Endodermal cell (in vitro differentiated cells): Measurements from ENCODE around the gene FPR1. TPM values are rescaled to one million over a fixed set of nuclear protein-coding genes. Genes with fewer than 3 reads are reported as not detected.

Experiments used
- DNase-seq: peaks from one replicate; pipeline ENCODE4 v3.0.0-alpha.2; 2017
- H3K27ac ChIP-seq: 2 replicates; pipeline ENCODE4 v1.5.1; 2013; ENCODE audit warnings: mild to moderate bottlenecking, low read depth, low read length, moderate library complexity
- H3K27me3 ChIP-seq: 2 replicates; pipeline ENCODE4 v1.6.1; 2013; ENCODE audit warnings: mild to moderate bottlenecking, low read length, moderate library complexity; ENCODE audit not compliant: insufficient read depth, control insufficient read depth, poor library complexity, severe bottlenecking
- H3K36me3 ChIP-seq: 2 replicates; pipeline ENCODE4 v1.7.0; 2013; ENCODE audit warnings: mild to moderate bottlenecking, low read length, moderate library complexity; ENCODE audit not compliant: control insufficient read depth, insufficient read depth
- H3K4me1 ChIP-seq: one replicate; pipeline ENCODE4 v1.7.0; 2013; ENCODE audit warnings: low read length; ENCODE audit not compliant: control insufficient read depth, insufficient read depth
- H3K4me3 ChIP-seq: 2 replicates; pipeline ENCODE4 v1.5.1; 2013; ENCODE audit warnings: mild to moderate bottlenecking, low read length, moderate library complexity
- H3K9ac ChIP-seq: 2 replicates; pipeline ENCODE4 v1.6.1; 2013; ENCODE audit warnings: mild to moderate bottlenecking, low read length, moderate library complexity; ENCODE audit not compliant: poor library complexity, severe bottlenecking; ENCODE audit errors: extremely low read depth
- H3K9me3 ChIP-seq: 2 replicates; pipeline ENCODE4 v1.6.1; 2013; ENCODE audit warnings: mild to moderate bottlenecking, low read length, moderate library complexity; ENCODE audit not compliant: control insufficient read depth
- H3K27ac Mint-ChIP-seq: 2 replicates; pipeline ENCODE4 v1.8.0; 2020; ENCODE audit warnings: mixed read lengths
- H3K27me3 Mint-ChIP-seq: 2 replicates; pipeline ENCODE4 v1.8.0; 2021; ENCODE audit warnings: mild to moderate bottlenecking, mixed read lengths; ENCODE audit not compliant: insufficient read depth
- H3K36me3 Mint-ChIP-seq: 2 replicates; pipeline ENCODE4 v1.8.0; 2020; ENCODE audit warnings: low read depth, mixed read lengths
- H3K4me1 Mint-ChIP-seq: 2 replicates; pipeline ENCODE4 v1.8.0; 2020; ENCODE audit warnings: mixed read lengths
- H3K4me3 Mint-ChIP-seq: 2 replicates; pipeline ENCODE4 v1.8.0; 2020; ENCODE audit warnings: mild to moderate bottlenecking, moderate library complexity, mixed read lengths
- H3K9me3 Mint-ChIP-seq: 2 replicates; pipeline ENCODE4 v1.8.0; 2020; ENCODE audit warnings: mild to moderate bottlenecking, mixed read lengths
- WGBS, 2 experiments: methylation state at CpG; one replicate each; pipeline versions ENCODE4 v1.1.5 to v1.1.7; 2013; ENCODE audit warnings: missing lambda C conversion rate in 2 of 2, mixed read lengths in 1 of 2; ENCODE audit not compliant: insufficient coverage in 1 of 2, insufficient read length in 1 of 2; 5-methylcytosine and 5-hydroxymethylcytosine counted together
- long read RNA-seq, 4 experiments: library from polyadenylated mRNA in 2 of 4; library from RNA in 1 of 4; library from capped mRNA in 1 of 4; stranded (forward) in 3 of 4; unstranded in 1 of 4; transcript quantifications; one replicate each; pipeline ENCODE4 v2.0.0, GENCODE V29; 2020 to 2021; ENCODE audit warnings: inconsistent platforms in 1 of 4
- polyA plus RNA-seq, 2 experiments: library from polyadenylated mRNA; stranded (reverse); fragments of 50-300 nt; gene quantifications; one replicate each; pipeline ENCODE4 v1.2.3, GENCODE V29; 2013
- total RNA-seq, 2 donors: library from RNA; stranded (reverse); fragmentation: NEBNext Ultra II Directional in 1 of 2; extraction: Animal tissue kit (Norgen Biotek cat#: 25700) in 1 of 2; gene quantifications; 2 replicates in 1 of 2; 3 replicates in 1 of 2; pipeline ENCODE4 v1.2.1, GENCODE V29; 2021
- TF ChIP-seq, protein P1 (sequence below): fragments of 200-600 bp; sonication (generic); conservative IDR thresholded peaks from 2 replicates; pipeline ENCODE4 v1.5.0; 2021; ENCODE audit warnings: antibody characterized with exemption, mild to moderate bottlenecking

The FPR1 gene, protein sequence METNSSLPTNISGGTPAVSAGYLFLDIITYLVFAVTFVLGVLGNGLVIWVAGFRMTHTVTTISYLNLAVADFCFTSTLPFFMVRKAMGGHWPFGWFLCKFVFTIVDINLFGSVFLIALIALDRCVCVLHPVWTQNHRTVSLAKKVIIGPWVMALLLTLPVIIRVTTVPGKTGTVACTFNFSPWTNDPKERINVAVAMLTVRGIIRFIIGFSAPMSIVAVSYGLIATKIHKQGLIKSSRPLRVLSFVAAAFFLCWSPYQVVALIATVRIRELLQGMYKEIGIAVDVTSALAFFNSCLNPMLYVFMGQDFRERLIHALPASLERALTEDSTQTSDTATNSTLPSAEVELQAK
- total RNA-seq, result not detected
- polyA plus RNA-seq (2013, experiment 1 of 2), result not detected
- not detected for polyA plus RNA-seq (2013, experiment 2 of 2)
- long read RNA-seq, experiment 1, result 0 reads
- long read RNA-seq, experiment 2, result 0 reads
- long read RNA-seq, experiment 3, result 0 reads
- long read RNA-seq, experiment 4, result 0 reads

DNA sequence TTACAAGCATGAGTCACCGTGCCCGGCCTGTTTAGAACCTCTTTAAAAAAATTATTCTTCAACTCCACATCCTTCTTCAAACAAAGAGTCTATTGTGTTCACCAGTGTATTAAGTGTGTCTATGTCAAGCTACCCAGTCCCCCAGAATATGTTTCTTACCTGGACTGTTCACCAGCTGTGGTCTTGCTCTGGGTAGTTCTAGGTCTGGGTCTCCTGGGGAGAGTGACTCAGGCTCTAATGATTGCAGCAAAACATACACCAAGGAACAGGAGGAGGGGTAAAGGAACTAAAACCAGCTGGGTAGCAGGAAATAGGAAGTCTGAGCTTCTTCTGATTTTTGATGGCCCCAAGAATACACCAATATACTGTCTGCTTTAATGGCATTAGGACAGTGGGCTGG lies at the start of gene FPR1:
Gene FPR1 (minus strand): TSS at position 224 of the 400 bp plus-strand sequence. CDS start 4,884 bp downstream, outside the sequence.
- no peaks in the 10 kb centered on the region for H3K9me3 ChIP-seq
- no peaks in the 10 kb centered on the region for H3K27me3 ChIP-seq
- no peaks in the 10 kb centered on the region for H3K36me3 ChIP-seq
- no peak for DNase-seq
- H3K27ac Mint-ChIP-seq, result no peak within 1 kb of the TSS
- no peak within 1 kb of the TSS for H3K4me3 Mint-ChIP-seq
- H3K9ac ChIP-seq, result no peak within 1 kb of the TSS
- TF ChIP-seq, protein P1, sequence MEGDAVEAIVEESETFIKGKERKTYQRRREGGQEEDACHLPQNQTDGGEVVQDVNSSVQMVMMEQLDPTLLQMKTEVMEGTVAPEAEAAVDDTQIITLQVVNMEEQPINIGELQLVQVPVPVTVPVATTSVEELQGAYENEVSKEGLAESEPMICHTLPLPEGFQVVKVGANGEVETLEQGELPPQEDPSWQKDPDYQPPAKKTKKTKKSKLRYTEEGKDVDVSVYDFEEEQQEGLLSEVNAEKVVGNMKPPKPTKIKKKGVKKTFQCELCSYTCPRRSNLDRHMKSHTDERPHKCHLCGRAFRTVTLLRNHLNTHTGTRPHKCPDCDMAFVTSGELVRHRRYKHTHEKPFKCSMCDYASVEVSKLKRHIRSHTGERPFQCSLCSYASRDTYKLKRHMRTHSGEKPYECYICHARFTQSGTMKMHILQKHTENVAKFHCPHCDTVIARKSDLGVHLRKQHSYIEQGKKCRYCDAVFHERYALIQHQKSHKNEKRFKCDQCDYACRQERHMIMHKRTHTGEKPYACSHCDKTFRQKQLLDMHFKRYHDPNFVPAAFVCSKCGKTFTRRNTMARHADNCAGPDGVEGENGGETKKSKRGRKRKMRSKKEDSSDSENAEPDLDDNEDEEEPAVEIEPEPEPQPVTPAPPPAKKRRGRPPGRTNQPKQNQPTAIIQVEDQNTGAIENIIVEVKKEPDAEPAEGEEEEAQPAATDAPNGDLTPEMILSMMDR, result no peak
- peaks cover 15% of the 10 kb centered on the region for H3K27me3 Mint-ChIP-seq
- H3K27ac ChIP-seq, result no peak within 1 kb of the TSS
- H3K4me1 Mint-ChIP-seq, result no peaks in the 10 kb centered on the region
- H3K36me3 Mint-ChIP-seq, result no peaks in the 10 kb centered on the region
- no peaks in the 10 kb centered on the region for H3K4me1 ChIP-seq
- no peak within 1 kb of the TSS for H3K4me3 ChIP-seq
- peaks cover 9% of the 10 kb centered on the region for H3K9me3 Mint-ChIP-seq
- WGBS, 2 experiments, result 92% methylated on average over 2 of the region's 2 CpGs; no CpG with 5 or more reads in 1 of the 2 experiments

DNA sequence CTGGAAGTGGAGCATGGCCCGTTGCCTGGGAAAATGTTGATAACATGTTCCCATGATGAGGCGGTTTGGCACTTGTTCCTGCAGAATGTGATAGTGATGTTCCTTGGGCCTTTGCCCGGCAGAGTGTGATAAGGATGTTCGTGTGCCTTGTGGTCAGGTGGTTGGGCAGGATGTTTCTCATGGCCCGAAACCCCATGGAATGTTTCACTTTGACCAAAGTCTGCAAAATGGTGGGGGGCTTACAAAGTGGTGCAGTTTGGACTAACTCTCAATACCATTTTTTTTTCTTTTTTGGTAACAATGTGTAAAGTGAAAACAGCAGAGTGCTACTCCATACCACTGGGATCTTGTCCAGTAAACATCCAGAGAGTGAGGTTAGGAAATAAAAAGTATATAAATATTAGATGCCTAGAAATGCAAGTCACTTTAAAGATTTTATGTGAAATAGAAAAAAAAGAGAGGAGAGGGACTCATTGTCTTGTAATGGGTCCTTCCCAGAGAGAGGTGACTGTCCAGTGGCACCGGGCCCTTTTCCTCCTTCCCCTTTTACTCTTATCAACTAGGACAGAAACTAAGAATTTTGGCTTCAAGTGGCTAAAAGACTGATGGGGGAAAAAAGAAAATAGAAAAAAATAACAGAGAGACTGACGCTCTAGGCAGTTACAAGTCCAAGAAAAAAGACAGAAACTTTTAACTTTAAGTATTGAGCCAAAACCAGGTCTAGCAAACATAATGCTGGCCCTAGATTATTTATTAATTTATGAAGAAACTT lies 49.0 kb upstream of the FPR1 start:
- 83 to 91% methylated on average over 2 to 6 of the region's 7 CpGs for WGBS, 2 experiments
- Mint-ChIP-seq H3K27me3 (peaks cover 17% of the 10 kb centered on the region), H3K4me1 (no peaks in the 10 kb centered on the region), H3K9me3 (peaks cover 62% of the 10 kb centered on the region), H3K36me3 (peaks cover 2% of the 10 kb centered on the region), H3K4me3 (no peak overlapping the region), H3K27ac (no peak overlapping the region)
- H3K4me1 ChIP-seq, result no peaks in the 10 kb centered on the region
- peaks cover 55% of the 10 kb centered on the region for H3K9me3 ChIP-seq
- H3K27ac ChIP-seq, result no peak overlapping the region
- no peaks in the 10 kb centered on the region for H3K27me3 ChIP-seq
- TF ChIP-seq, protein P1, result no peak
- no peak for DNase-seq
- H3K4me3 ChIP-seq, result no peak overlapping the region
- no peaks in the 10 kb centered on the region for H3K36me3 ChIP-seq
- no peak overlapping the region for H3K9ac ChIP-seq

DNA sequence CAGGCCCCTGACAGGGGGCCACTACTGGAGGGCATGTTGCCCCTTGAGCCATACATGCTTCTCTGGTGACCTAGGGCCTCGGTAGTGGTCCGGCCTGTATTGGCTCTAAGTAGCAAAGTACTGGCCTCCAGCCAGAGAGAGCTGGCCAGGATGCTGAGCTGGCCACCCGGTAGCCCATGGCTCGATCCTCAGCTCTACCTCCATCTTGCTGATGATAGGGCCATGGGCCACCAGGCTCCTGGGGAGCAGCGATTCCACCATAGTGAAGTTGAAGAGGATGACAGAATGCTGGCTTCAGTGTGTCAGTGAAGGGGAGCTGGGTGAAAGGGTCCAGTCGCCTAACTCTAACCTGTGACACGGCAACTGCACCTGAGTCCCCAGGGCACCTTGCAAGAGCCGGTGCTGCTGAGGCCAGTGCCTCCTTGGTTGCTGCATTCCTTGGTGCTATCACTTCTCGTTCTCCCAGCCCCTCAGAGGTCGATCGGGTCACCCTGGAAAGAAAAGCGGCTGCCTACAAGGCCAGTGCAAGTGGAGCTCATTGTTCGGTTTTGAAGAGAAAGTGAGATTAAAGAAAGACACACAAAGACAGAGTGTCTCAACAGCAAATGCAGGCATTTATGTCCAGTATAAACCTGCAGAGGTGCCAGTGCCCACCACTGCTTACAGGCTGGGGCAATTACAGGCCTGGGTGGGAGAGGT lies 48.2 kb upstream of the FPR1 start:
- H3K36me3 Mint-ChIP-seq, result peaks cover 2% of the 10 kb centered on the region
- H3K4me1 ChIP-seq, result no peaks in the 10 kb centered on the region
- H3K4me3 ChIP-seq, result no peak overlapping the region
- DNase-seq, result no peak
- H3K27me3 Mint-ChIP-seq, result peaks cover 18% of the 10 kb centered on the region
- 91 to 93% methylated on average over 7 to 13 of the region's 13 CpGs for WGBS, 2 experiments
- no peak overlapping the region for H3K4me3 Mint-ChIP-seq
- H3K36me3 ChIP-seq, result no peaks in the 10 kb centered on the region
- no peaks in the 10 kb centered on the region for H3K4me1 Mint-ChIP-seq
- H3K9ac ChIP-seq, result no peak overlapping the region
- no peaks in the 10 kb centered on the region for H3K27me3 ChIP-seq
- no peak overlapping the region for H3K27ac ChIP-seq
- H3K9me3 ChIP-seq, result peaks cover 48% of the 10 kb centered on the region
- TF ChIP-seq, protein P1, result no peak
- peaks cover 55% of the 10 kb centered on the region for H3K9me3 Mint-ChIP-seq
- no peak overlapping the region for H3K27ac Mint-ChIP-seq
